GM19438 (cell line): ENCODE measurements around the gene POLR1E.

Source experiments
- ATAC-seq: cut with Tn5 transposase; IDR thresholded peaks from one replicate; pipeline ENCODE4 v1.9.1; 2021; ENCODE audit warnings: low read depth; ENCODE audit not compliant: unreplicated experiment

Gene POLR1E

DNA sequence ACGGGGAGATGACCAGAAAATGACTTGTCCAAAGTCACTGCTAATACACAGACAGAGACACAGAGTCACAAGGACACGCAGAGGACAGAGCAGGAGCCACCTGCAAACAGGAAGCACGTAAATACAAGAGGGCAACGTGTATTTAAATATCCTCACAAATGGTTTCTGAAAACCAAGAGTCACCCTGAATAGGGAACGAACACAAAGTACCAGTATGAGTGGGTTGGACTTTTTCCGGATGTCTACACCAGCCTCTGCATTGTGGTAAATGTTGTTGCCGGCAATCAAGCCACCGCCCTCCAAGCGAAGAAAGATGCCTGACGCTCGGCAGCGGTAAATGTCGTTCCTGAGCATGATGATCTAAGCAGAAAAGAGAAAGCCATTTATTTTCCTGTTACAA lies 46.0 kb downstream of the POLR1E start:
- ATAC-seq, result no peak

DNA sequence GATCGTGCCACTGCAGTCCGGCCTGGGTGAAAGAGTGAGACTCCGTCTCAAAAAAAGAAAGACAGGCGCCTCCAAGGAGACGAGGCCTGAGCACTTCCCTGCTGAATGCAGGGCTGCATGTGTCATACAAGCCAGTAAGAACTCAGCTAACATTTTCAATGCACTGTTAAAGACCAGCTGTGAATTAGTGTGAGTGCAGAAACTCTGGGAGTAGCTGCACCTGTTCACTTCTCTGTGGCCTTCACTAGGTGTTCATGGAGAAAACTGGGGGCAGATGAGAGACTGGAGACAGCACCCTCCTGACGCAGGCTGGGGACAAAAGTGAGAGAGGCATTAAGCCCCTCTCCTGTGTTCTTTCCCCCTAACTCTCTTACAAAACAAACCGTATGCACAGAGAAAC lies 48.7 kb downstream of the POLR1E start:
- ATAC-seq, result no peak

DNA sequence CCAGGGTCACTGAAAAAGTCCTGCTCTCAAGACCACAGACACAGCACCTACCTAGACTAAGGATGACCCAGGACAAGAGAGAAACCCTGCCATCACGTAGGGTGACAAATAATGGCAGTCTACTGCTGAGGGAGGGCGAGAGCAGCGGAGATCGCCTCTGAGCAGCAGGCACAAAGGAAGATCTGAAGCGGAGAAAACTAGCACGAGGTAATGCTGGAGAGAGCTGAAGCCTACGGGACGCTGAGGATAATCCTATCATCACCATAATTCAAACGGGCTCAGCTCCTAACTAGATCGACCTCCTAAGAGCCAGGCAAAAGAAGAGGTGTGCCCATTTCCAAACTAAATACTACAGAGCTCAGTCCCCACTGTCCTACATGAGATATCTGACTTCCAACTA lies 49.2 kb downstream of the POLR1E start:
- ATAC-seq, result no peak

DNA sequence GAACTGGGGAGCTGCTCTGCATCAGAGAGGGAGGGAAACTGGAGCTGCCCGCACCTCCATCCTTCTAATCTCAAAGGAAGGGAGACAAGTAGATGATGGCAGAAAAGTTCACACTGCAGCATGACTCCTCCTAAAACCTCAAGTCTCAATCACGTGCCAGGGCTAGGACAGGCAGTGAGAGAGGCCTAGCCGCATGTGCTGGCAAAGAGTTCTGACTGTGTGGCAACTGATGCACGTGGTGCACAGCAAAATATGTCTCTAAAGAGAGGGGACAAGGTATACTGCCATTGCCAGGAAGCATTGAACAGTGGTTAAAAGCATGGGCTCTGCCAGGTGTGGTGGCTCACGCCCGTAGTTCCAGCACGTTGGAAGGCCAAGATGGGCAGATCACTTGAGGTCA lies 52.4 kb downstream of the POLR1E start:
- ATAC-seq, result no peak

DNA sequence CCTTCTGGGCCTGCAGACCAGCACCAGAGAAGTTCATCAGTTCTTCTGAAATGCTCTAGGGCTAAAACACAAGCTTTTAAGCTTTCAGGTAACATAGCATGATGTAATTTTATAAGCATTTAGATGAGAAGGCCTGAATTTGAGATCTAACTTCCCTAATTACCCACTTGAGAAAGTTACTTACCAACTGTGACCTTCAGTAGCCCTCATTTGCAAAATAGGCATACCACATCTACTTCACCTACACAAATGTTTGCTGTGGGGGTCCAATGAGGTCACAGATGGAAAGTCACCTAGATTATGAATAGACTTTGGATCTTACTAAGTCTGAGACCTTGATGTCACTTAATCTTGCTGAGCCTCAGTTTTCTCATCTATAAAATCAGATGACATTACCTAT lies 53.9 kb downstream of the POLR1E start:
- ATAC-seq, result no peak

DNA sequence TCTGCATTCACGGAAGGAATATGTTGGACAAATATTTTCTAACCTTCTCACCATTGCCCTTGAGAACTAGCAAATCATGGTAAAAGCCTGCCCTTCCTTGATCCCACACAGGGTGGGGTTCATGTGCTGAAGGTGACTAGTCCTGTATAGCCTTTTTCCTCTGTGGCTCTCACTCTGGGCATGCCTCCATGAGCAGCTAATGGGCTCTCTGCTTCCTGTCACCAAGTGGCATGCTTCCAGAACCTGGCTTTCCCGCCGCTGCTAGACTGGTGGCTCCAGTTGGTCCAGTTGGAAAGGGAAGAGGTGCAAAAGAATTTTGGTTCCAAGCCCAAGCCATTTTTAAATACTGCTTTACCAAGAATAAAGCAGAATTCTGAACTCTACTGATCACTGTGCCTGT lies 54.9 kb downstream of the POLR1E start:
- no peak for ATAC-seq

DNA sequence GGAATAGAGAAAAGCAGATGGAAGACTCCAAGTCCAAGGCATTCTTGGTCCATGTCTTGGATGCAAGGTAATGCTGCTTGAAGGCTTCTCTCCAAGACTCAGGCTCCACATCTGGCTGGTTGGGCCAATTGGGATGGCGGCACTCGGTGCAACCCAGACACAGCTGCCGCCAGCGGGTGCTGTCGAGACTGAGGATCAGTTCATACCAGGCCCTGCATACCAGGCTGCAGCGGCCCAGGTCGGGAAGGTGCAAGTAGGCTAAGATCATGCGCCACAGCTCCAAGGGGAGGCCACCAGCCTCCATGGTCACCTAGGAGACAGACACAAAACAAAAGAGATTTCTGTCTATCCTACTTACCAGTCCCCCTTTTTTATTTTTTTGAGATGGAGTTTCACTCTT lies 55.7 kb downstream of the POLR1E start:
- ATAC-seq, result no peak

DNA sequence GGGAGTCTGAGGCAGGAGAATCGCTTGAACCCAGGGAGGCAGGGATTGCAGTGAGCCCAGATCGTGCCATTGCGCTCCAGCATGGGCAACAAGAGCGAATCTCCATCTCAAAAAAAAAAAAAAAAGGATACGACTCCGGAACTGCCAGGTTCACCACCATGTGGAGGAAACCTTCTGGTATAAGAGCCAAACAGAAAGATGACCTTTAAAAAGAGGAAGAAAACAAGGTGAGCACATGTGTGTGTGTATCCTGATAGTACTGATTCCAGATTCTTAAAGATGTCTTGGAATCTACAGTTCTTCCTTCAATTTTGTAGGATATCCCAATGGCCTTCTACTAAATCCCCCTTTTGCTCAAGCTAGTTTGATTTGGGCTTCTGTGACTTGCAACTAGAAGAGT lies 56.7 kb downstream of the POLR1E start:
- no peak for ATAC-seq

DNA sequence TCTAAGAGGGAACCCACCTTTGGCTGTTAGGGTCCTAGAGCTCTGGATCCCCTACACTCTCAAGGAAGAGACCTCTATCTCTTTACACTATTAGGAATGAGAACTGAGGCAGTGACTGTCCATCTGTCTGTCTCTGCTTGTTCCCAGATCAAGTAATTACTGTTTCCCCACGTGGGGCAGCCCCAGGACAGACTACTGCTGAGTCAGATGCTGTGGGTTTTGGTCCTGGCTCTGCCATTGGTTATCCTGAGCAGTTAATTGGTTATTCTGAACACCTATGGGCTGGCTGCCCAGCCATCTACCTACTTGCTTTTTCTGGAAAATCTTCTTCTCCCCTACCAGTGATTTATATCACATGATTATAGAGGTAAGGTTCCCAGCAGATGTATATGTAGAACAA lies 57.1 kb downstream of the POLR1E start:
- ATAC-seq, result no peak

DNA sequence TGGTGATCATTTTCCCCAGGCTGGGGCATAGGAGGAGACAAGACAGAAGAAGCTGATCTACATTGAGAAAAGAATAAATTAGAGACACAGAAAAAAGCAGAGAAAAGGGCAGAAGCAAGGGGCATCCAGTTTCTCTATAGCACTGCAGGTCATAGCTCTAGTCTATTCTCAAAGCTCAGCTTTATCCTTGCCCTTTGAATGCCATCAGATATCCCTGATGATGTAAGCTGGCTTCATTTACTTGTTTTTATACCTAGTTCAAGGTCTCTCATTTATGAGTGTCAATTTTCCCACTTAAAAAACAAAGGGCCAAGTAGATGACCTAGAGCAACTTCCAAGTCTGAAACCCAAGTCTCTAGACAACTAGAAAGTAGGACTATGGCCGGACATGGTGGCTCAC lies 57.7 kb downstream of the POLR1E start:
- no peak for ATAC-seq

DNA sequence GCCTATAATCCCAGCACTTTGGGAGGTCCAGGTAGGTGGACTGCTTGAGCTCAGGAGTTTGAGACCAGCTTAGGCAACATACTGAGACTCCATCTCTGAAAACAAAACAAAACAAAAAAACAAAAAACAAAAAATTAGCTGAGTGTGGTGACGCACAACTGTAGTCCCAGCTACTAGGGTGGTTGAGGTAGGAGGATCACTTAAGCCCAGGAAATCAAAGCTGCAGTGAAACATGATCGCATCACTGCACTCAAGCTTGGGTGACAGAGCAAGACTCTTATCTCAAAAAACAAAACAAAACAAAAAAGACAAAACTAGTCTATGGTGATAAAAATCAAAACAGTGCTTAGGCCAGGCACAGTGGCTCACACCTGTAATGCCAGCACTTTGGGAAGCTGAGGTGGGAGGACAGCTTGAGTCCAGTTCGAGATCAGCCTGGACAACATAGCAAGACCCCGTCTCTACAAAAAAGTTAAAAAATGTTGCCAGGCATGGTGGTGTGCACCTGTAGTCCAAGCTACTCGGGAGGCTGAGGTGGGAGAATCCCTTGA lies 61.7 kb downstream of the POLR1E start:
- no peak for ATAC-seq

DNA sequence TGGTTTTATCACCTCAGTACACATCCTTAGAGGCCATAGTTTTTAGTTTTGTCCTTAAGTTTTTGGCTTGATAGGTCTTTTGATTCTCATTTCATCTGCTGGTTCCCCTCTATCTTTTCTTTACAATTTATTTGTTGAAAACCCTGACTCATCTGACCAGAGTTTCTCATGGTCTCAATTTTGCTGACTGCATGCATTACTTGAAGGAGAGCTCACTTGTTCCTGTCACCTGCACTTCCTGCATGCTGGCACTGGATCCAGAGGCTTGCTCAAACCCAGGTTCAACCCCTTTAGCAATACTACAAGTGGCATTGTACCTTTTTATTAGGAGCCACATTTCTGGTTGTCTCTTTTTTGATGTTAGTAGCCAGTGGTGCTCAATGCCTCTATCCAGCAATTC lies 63.8 kb downstream of the POLR1E start:
- ATAC-seq, result no peak

DNA sequence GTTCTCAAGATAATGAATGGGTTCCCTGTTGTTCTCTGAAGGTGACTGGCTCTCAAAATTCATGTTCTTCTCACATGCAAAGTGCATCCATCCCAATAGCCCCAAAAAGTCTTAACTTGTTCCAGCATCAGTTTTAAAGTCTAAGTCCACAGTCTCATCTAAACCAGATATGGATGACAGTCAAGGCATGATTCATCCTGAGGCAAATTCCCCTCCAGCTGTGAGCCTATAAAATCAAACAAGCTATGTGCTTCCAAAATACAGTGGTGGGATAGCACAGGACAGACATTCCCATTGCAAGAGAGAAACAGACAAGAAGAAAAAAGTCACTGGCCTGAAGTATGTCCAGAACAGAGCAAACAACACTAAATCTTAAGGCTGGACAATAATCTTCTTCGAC lies 65.0 kb downstream of the POLR1E start:
- ATAC-seq, result no peak

DNA sequence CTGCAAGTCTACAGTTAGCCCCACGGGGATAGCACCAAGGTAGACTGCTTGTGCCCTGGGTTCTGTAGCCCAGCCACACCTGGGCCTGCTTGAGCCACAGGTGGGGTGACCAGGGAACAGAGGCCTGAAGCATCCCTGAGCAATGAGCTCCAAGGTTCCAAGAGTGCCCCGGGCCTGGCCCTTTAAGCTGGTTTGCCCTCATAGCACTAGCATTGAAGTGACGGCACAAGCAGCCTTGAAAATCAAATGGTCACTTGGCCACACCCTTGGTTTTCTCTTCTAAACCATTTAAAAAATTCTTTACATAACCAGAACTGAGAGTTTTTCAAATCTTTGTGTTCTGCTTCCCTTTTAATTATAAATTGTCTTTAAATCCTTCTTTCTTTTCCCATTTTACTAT lies 65.7 kb downstream of the POLR1E start:
- no peak for ATAC-seq

DNA sequence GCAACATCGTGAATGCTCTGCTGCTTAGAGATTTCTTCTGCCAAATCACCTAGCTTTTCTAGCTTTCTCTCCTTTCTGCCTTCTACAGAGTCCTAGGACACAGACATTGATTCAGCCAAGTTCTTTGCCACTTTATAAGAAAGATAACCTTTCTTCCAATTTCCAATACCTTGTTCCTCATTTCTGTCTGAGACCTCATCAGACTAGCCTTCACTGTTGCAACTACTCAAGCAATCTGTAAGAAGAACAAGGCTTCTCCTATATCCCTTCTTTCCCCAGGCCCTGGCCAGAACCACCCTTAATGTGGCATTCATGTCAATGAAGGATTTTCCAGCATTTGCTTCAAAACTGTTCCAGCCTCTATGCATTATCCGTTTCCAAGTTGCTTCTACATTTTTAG lies 66.1 kb downstream of the POLR1E start:
- ATAC-seq, result no peak
